GM18519 (cell line): ENCODE data around the gene PRR19.

Experiments used
- ATAC-seq: cut with Tn5 transposase; IDR thresholded peaks from one replicate; pipeline ENCODE4 v1.9.1; 2021; ENCODE audit warnings: mild to moderate bottlenecking, moderate library complexity; ENCODE audit not compliant: unreplicated experiment, low FRiP score

The PRR19 gene

GRCh38 chr19:42270346-42271044 lies 31.4 kb upstream of the PRR19 start:
- ATAC-seq, result no peak

- ATAC-seq, result no peak
These were observed 30.9 kb upstream of the PRR19 start for GRCh38 chr19:42271045-42271419.

GRCh38 chr19:42271861-42272534 lies 29.9 kb upstream of the PRR19 start:
- no peak for ATAC-seq

- no peak for ATAC-seq
These were observed 29.4 kb upstream of the PRR19 start for GRCh38 chr19:42272535-42272897.

GRCh38 chr19:42272989-42273406 lies 28.9 kb upstream of the PRR19 start:
- ATAC-seq, result no peak

- ATAC-seq, result no peak
These were observed 28.4 kb upstream of the PRR19 start for GRCh38 chr19:42273407-42274064.

- no peak for ATAC-seq
These were observed 27.8 kb upstream of the PRR19 start for GRCh38 chr19:42274065-42274682.

- no peak for ATAC-seq
These were observed 26.8 kb upstream of the PRR19 start for GRCh38 chr19:42275103-42275502.

- ATAC-seq, result no peak
These were observed 26.4 kb upstream of the PRR19 start for GRCh38 chr19:42275517-42275916.

- ATAC-seq, result no peak
These were observed 25.6 kb upstream of the PRR19 start for GRCh38 chr19:42276284-42276683.

- no peak for ATAC-seq
These were observed 25.1 kb upstream of the PRR19 start for GRCh38 chr19:42276821-42277220.

- ATAC-seq, result no peak
These were observed 24.0 kb upstream of the PRR19 start for GRCh38 chr19:42277821-42278451.

GRCh38 chr19:42278452-42279154 lies 23.3 kb upstream of the PRR19 start:
- ATAC-seq, result no peak

- no peak for ATAC-seq
These were observed 22.6 kb upstream of the PRR19 start for GRCh38 chr19:42279155-42279901.

- no peak for ATAC-seq
These were observed 21.8 kb upstream of the PRR19 start for GRCh38 chr19:42279902-42280814.

GRCh38 chr19:42280815-42281145 lies 21.2 kb upstream of the PRR19 start:
- no peak for ATAC-seq

- no peak for ATAC-seq
These were observed 20.6 kb upstream of the PRR19 start for GRCh38 chr19:42281146-42281826.
